Measurements from ENCODE around the gene LIM2.
A peak's percentile ranks its signal among the peaks of the same experiment; 100 is the strongest.

The LIM2 gene

DNA sequence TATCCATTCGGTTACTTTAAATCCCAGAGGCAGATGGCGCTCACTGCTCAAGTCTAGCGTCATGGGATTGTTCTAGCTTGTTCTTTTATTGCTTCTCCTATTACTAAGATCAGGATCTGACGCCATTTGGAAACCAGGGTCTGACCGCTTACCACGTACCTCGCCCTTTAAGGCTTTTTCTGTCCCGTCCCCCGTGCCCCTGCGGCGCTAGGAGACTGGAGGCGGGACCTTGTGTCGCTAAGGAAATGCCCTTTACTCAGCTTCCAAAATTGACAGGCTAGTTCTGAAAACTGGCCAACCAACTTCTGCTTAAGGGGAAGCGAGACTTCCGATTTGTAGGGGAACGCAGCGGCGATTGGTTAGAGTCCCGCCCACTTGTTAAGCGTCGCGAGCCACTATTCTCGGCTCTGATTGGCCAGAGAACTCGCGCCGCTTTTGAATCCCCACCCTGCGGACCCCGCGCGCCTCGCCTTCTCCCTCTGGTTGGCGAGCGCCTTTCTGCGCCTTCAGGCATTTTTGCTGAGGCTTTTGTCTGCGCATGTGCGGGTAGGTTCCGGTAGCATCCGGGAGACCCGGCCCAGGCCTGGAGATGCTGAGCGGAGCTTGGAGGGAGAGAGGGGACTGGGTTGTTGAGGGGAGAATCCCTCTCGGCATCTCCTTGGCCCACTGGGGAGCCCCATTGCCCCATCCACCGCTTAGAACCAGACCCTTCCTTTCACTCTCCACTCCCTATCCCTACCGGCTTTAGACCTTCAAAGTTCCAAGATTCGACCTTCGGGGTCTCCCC, 6.5 kb upstream of the LIM2 start:
- DNase-seq, result peak; percentile 91

DNA sequence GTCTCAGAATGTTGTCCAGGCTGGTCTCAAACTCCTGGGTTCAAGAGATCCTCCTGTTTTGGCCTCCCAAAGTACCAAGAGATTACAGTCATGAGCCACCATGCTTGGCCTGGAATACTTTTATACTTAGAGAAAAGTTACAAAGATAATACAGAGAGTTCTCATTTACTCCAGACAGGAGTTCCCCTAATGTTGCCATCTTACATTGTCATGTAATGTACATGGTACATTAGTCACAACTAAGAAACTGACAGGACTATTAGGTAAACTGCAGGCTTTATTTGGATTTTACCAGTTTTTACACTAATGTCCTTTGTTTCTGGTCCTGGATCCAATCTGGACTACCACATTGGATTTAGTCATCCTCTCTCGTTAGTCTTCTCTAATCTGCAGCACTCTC, 4.9 kb upstream of the LIM2 start:
- no peak for DNase-seq

DNA sequence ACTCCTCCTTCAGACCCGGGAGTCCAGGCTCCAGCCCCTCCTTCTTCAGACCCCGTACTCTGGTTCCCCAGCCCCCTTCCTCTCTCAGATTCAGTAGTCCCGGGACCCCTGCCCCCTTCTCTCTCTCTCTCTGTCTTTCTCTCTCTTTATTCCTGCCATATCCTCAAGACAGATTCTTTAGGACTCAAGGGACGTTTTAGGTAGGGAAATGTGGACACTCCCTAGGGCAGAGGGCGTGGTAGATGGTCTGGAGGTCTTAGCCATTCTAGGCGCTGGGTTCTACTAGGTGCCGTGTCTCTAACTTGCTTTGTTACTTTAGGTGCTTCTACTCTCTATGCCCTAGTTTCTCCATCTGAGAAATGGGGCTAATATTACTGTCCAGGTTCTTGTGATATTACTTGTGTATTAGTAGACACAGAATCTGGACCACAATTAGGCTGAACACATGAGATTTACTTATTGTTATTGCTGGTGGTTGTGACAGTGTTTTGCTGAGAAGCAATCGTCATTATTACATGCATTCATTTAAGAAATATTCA, 3.4 kb upstream of the LIM2 start:
- no peak for DNase-seq

DNA sequence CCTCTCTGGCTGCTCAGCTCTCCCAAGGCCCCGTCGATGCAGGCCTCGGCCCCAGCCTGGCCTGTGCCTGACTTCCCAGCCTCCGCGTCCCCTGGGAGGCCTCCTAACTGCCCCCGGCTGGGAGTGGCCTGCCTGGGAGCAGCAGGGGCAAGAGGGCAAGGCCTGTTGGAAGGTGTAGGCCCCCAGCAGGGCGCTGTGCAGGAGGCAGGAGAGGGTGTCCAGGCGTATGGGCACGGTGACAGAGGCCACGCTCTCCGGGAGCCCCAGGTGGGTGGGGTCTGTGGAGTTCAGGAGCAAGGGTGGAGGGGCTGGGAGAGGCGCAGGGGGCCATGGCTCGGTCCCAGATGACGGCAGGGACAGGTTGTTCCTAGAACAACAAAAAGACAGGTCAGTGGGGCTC, 1.4 kb upstream of the LIM2 start:
- no peak for DNase-seq

DNA sequence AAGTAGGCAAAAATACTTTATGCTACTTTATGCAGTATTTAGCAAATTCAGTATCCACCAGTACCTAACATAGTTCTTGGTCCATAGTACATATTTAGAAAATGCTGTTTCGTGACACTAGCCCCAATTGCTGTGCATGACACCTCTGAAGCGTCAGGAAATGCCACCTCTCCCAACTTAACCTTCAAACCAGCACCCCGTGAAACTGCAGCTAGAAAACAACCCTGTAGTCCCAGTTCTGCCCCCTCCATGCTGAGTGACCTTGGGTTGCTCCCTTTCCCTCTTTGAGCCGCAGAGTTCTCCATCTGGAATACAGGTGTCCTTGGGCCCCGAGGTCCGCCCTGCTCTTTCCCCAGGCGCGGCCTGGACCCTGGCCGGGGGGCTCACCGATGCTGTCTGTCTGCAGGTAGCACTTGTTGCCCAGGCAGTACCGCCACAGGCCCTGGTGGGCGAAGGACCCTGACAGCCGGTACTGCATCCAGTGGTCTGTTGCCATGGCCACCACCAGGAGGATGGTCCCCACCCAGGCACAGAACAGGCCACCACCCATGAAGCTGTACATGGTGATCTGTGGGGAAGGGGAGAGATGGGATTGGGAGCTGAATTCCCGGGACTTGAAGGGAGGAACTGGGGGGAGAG, 773 bp downstream of the LIM2 start:
- DNase-seq, result no peak

DNA sequence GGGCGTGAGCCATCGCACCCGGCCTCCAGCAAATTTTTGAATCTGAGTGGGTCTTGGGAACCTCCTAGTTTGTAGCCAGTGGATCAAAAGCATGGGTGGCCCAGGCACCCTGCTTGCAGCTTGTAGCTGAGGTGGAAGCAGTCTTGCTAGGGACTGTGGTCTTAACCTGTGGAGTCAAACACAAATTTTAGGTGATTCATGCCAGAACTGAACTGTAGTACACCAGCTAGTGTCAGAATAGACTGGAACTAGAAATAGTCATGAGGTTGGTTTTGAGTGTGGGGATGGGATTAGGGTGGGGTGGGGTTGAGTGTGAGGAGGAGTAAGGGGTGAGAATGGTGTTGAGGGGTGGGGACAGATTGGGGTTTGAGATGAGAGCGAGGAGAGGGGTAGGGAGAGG, 5.8 kb downstream of the LIM2 start:
- no peak for DNase-seq

DNA sequence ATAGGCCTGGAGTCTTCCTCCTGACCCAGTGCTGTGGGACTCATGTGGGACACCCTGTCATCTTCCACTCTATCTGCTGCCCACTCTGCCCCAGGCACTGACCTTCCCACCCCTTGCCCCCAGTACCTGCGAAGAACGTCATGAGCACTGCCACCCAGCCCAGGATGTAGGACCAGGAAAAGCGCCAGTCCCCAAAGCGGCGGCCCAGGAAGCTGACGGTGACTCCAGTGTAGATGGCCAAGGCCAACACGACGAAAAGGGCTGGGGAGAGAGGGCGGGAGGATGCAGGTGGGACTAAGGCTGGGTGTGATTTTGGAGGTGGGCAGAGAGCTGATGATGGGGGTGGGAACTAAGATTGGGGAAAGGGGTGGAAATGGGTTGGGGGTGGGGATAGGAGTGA, 7.4 kb downstream of the LIM2 start:
- DNase-seq, result no peak

DNA sequence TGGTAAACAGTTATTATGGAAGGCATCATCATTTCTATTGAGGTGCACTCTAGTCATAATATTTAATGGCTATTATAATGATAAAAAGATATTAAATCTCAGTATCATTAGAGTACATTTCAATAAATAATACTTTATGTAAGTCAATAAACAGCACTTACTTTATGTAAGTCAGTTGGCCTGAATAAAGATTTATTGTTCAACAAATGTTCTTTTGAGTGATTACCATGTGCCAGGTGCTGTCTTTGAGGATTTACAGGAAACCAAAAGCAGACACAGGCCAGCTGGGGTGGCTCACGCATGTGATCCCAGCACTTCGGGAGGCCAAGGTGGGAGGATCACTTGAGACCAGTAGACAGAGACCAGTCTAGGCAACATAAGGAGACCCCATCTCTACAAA, 10.4 kb downstream of the LIM2 start:
- DNase-seq, result no peak

DNA sequence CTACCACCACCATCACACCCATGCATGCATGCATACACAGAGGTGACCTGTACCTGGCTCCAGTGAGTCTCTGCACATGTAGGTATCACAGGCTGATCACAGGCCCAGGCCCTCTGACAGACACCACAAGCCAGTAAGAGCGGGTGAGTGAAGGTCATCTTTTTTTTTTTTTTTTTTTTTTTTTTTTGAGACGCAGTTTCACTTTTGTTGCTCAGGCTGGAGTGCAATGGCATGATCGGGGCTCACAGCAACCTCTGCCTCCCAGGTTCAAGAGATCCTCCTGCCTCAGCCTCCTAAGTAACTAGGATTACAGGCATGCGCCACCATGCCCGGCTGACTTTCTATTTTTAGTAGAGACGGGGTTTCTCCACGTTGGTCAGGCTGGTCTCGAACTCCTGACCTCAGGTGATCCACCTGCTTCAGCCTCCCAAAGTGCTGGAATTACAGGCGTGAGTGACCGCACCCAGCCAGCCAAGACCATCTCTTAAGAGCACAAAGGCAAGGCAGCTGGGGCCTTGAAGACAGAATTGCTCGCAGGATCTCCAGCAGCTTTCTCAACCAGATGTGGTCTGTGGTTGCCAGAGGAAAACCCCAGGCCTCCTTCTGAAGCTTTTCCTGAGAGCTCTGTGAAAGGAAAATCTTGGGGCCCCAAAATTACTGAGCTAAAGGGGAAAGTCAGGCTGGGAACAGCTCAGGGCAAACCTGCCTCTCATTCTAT, 12.1 kb downstream of the LIM2 start:
- no peak for DNase-seq

DNA sequence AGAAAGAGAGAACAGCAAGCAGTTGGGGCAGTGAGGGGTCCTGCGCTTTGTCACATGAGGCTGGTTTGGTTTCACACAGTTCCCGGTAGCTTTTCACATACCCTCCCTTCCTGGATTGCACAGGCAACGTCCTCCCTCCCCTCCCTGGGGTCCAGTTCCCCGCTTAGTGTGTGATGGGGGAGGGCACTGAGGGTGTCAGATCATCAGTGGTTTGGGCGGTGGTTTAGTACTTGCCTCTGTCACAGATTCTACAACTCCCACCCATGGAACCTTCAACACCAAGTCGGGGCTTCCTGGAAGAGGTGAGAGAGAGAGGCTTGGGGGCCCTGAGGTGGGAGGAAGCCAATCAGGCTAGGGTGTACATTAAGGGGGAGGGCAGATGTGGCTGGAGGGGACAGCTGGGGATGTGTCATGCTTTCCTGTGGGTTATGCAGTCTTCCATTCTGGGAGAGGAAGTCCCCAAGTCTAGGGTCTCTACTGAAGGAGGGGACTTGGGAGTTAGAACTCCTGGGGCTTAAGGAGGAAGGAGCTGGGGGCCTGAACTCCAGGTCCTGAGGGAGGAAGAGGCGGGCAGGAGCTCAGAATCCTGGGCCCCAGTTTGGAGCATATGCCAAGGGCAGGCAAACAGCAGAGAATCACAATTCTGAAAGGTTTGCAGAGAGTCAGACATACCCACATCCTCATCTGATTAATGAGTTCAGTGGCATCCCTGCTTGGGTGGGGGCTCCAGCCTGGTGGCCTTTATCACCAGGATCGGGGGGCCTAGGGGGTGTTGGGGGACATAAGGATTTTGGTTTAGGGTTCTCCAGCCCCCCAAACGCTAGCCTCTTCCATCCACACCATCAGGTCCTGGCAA, 14.9 kb downstream of the LIM2 start, which contains the start of gene NKG7:
Gene NKG7 (minus strand): TSS at position 6 of the 856 bp plus-strand sequence. CDS start 119 bp downstream, outside the sequence.
- DNase-seq, result peak; percentile 83

DNA sequence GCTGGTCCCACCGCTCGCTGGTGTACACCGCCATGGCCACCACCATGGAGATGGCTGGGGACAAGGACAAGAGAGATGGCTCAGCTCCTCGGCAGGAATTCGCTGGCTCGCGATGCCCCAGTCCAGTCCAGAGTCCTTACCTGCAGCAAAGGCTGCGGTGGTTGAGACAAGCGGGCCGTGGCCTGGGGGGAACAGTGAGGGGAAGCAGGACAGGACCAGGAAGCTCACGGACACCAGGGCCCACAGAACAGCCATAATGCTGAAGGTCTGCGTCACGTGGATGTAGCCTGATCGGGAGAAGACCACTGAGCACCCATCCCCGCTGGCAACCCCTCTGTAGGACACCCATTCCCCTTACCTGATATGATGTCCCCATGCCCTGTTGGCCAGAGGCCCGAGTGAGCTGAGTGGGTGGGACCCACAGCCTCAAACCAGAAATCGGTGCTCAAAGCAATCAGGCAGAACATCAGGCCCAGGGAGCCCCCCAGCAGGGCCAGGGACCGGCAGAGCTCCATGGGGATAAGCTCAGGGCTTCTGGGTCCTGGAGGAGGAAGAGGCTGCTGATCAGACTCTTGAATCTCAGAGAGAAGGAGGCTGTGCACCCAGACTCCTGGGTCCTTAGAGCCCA, 15.6 kb downstream of the LIM2 start:
- no peak for DNase-seq

DNA sequence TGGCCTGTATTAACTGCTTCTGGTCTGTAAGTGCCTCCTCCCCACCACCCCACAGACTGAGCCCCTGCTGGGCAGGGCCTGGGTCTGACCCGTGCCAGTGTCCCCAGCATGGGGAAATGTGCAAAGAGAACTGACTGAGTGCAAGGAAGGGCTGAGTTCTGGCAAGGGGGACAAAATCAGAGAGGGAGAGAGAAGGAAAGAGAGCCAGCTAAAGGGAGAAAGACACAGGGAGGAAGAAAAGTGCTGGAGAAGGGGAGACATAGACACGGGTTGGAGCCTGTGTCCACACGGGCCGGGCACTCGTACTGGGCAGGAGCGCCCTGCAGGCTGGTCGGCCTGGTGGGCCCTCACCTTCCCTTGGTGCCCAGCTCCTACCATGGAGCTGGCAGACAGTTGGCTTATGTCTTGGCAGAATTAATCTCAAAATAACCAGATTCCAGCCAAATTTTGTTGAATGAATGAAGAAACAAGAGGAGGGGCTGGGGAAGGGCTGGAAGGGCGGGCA, 16.5 kb downstream of the LIM2 start:
- DNase-seq, result no peak

DNA sequence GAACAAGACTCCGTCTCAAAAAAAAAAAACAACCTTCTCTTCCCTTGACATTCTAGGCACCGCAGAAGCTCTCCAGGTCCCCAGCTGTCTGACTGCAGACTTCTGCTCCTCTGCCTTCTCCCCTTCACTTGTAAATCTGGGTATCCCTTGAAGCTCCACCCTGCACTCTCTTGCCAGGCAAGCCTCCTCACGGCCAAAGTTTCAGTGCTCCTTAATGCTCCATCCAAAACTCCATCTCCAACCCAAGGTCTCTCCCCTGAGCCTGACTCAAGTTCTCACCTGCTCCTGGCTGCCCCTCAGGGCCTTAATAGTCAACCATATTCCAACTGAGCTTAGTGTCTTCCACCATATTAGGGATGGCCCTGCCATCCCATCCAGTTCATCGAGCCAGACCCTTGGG, 17.5 kb downstream of the LIM2 start:
- no peak for DNase-seq

DNA sequence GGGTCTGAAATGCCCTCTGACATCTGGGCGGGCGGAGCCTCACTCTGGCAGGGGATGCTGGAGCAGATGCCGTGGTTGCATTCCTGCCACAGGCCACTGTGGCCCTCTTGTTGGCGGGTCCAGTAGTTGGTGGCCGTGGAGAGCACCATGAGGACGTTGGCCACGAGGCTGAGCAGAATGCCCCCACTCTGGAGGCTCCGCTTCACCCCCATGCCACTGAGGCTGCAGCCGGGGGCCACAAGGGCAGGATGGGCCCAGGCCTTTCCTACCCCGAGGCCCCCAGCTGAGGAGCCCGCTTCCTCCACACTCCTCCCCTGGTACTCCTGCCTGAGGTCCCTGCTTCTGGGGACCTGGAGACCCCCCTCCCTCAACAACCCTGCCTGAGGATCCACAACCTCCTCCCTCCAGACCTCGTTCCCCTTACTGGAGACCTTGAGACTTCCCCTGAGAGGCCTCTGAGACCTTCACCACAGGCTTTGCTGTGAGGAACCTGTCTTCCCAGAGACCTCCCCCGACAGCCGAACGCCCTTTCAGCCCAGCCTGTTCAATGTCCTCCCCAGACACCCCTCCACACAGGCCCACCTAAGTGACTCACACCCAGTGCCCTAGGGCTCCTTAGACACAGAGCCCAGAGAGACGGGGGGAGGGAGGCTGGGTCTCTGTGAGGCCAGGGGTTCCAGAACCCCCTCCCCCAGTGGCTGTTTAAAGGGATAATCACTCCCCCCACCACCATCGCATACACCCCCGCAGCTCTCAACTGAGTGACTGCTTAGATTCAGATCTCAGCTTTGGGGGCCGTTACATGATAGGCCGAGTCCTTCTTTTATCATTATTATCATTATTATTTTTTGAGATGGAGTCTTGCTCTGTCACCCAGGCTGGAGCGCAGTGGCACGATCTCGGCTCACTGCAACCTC, 19.1 kb downstream of the LIM2 start, which contains the start of gene CLDND2:
Gene CLDND2 (minus strand): TSS at position 638 of the 917 bp plus-strand sequence. CDS start 426 bp downstream, at position 212.
- DNase-seq, result no peak

DNA sequence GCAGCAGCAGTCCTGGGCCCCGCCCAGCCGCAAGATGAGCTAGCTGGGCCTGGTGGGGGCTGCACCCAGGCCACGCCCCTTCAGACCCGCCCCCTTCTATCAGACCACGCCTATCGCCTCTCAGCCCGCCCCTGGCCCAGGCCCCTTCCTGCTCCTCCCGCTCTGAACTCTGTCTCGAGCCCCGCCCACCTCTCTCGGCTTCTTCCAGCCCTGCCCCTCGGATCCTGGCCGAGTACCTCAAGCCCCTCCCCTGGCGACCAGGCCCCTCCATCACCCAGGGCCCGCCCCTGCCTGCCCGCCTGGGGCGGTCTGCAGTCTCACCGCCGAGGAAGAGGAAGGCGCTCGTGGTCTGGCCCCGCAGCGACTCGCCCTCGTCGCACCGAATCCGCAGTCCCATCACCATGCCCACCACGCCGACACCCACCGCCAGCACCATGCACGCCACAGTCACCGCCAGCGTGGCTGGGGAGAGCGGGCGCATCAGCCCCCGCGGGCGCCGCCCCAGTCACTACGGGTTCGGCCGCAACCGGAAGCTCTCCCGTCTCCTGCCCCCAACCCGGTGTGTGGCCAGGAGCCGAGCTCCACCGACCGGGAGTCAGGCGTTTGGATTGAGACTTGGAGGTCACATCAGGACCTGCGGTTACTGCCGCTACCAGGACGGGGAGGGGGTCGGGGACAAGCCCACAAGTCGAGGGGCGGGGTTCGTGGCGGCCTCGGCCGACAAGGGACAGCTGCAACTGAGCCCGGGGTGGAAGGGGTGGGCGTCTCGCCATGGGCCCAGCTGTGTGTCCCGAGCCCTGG, 20.0 kb downstream of the LIM2 start:
- DNase-seq, result peak; percentile 94

DNA sequence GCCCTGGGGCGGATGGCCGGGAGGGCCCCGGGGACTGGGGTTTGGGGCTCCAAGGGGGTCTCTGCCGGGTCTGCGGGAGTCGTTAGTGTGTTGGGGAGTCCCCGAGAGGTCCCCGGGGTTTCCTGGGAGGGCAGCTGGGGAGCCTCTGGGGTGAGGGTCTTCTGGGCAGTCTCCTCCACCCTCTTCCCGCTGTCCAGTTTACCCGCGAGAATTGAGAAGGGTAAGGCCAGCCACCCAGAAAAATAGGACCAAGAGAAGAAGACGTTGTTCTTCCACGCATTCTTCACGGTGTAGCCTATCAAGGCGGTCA, 20.6 kb downstream of the LIM2 start:
- DNase-seq, result no peak

DNA sequence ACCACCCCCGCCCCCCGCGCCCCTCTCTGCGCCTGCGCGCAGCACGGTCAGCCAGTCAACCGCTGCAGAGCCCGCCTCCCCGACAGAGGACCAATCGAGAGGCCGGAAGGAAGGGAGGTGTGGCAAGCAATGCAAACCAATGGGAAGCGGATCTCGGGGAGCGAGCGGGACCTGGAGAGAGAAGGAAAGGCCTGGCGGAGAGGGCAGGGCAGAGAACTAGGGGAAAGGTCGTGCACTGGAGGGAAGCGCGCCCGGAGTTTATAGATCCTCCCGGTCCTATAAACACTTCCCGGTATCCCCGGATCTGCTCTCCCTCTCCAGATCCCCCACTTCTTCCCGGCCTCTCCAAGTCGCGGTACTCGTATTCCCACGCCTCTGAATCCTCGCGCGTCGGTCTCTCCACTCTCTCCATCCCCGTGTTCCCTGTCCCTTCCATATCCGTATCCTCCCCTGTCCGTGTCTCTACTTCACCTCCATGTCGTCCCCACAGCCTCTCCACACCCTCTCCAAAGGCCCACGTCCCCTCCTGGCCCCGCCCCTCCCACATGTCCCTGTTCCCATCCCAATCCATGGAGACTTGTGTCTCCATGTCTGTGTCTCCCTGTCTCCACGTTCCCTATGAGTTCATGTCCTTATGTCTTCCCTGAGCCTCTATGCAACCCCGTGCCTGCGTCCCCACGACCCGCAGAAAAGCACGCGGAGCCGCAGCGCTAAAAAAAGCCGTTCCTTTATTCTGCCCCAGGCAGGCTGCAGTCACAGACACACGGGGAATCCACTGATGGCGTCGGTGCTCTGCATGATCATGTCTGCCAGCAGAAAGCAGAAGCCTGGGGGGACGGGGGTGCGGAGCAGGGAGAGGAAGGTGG, 21.2 kb downstream of the LIM2 start:
- peak; percentile 93 for DNase-seq

DNA sequence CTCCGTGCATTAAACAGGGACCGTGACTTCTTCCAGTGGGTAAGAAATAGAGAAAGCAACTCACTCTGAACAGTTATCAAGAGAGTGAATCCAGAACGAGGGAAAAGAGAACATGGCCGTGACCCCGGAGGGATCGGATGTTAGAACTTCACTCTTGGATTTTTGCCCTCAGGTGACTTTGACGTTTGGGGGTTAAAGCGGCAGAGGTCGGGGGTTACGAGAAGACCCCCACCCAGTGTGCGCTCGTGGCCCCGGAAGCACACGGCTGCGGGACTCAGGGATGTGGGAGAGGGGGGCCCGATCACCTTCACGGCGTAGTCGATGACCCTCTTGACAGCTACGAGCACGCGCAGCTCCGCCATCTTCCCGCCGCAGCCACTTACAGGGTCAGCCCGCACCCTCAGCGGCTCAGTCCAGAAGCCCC, 21.8 kb downstream of the LIM2 start, which contains the start of gene ETFB:
Gene ETFB (minus strand): TSS at position 424 of the 424 bp plus-strand sequence. CDS start 62 bp downstream, at position 362.
- DNase-seq, result no peak

Measured in stimulated activated naive CD4-positive, alpha-beta T cell treated with Interleukin-2 at 50 U/mL for 16 hours (primary cell).